ENCODE data around the gene PON2. TPM values are rescaled to one million over a fixed set of nuclear protein-coding genes. Genes with fewer than 3 reads are reported as not detected.

Gene PON2
- total RNA-seq, 4 donors from 2014 or later, result 93.5 to 183 (median 155) TPM

- H3K27ac ChIP-seq, result no peak overlapping the region
- no peaks in the 10 kb centered on the region for H3K4me1 ChIP-seq
- no peaks in the 10 kb centered on the region for H3K27me3 ChIP-seq
- DNase-seq (ENCODE audit: low spot score in 2 of 2), result no peak
- H3K9me3 ChIP-seq, result no peaks in the 10 kb centered on the region
- no peaks in the 10 kb centered on the region for H3K36me3 ChIP-seq
- WGBS, 2 donors, result 94 to 100% methylated on average over 1 of the region's 1 CpG
- TF ChIP-seq POLR2A (IDR thresholded peaks at IDR 0.05) (no peak), EP300 (IDR thresholded peaks at IDR 0.05) (no peak), CTCF (IDR thresholded peaks at IDR 0.05) (no peak)
- no peak overlapping the region for H3K4me3 ChIP-seq
These were observed 69.7 kb downstream of the PON2 start for GRCh38 chr7:95365151-95365550.

DNA sequence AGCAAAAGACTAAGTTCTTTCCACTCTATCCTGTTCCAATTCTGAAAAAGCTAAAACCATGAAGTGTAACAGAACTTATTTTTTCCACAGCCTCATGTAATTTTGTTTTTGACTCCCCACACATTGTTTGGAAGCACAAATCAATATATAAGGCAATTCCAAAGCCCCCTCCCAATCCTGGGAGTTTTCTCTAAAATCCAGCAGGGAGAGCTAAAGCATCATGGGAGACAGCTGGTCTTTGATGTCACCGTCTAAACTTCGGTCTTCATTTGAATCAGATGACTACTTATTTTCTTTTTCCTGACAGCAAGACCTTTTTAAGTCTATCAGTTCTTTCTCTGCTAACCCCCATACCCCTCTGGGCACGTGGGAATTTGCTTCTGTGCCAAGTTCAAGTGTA is 77.2 kb downstream of the PON2 start:
- TF ChIP-seq CTCF (IDR thresholded peaks at IDR 0.05) (no peak), EP300 (IDR thresholded peaks at IDR 0.05) (no peak), POLR2A (IDR thresholded peaks at IDR 0.05) (no peak)
- Histone ChIP-seq H3K4me3 (no peak overlapping the region), H3K9me3 (peaks cover 0 to 6% (median 2%) of the 10 kb centered on the region in 4 donors), H3K36me3 (no peaks in the 10 kb centered on the region), H3K27ac (no peak overlapping the region), H3K27me3 (no peaks in the 10 kb centered on the region), H3K4me1 (no peaks in the 10 kb centered on the region)
- no peak for DNase-seq (ENCODE audit: low spot score in 2 of 2)
- WGBS, 2 donors, result 34 to 45% methylated on average over 3 of the region's 3 CpGs

Other genes starting within 250 kb of the PON2 start
- not detected for gene PON1, start 110.5 kb downstream of the PON2 start, total RNA-seq
- 1 to 10 TPM; 3.1 to 3.6 (median 3.2) TPM for gene PON3, start 38.7 kb downstream of the PON2 start, total RNA-seq
- not detected for gene ASB4, start 50.9 kb upstream of the PON2 start, total RNA-seq
- 100 to 1,000 TPM; 490 to 939 (median 827) TPM for gene PDK4, start 161.5 kb upstream of the PON2 start, total RNA-seq

Measured in tibial nerve (tissue), 4 donors.